ENCODE results near the gene PYROXD2.
A peak's percentile ranks its signal among the peaks of the same experiment; 100 is the strongest.

Gene PYROXD2

GRCh38 chr10:98414932-98415730, at the start of gene PYROXD2:
TSS of gene PYROXD2 (minus strand) at chr10:98415182. CDS start at chr10:98415135, 47 bp downstream.
- DNase-seq (ENCODE audit: low read depth): peak; percentile 24

GRCh38 chr10:98463976-98464754, 49.2 kb upstream of the PYROXD2 start:
- DNase-seq (ENCODE audit: low read depth): no peak

GRCh38 chr10:98463016-98463415, 48.0 kb upstream of the PYROXD2 start:
- DNase-seq (ENCODE audit: low read depth): no peak

GRCh38 chr10:98461500-98461842, 46.5 kb upstream of the PYROXD2 start:
- no peak for DNase-seq (ENCODE audit: low read depth)

- peak; percentile 94 for DNase-seq (ENCODE audit: low read depth)
These were observed 46.0 kb upstream of the PYROXD2 start for GRCh38 chr10:98460837-98461499.

- DNase-seq (ENCODE audit: low read depth): no peak
These were observed 44.1 kb upstream of the PYROXD2 start for GRCh38 chr10:98458809-98459784.

- no peak for DNase-seq (ENCODE audit: low read depth)
These were observed 42.7 kb upstream of the PYROXD2 start for GRCh38 chr10:98457721-98458120.

GRCh38 chr10:98456686-98457482, 41.9 kb upstream of the PYROXD2 start:
- no peak for DNase-seq (ENCODE audit: low read depth)

GRCh38 chr10:98456043-98456570, 41.1 kb upstream of the PYROXD2 start:
- no peak for DNase-seq (ENCODE audit: low read depth)

GRCh38 chr10:98453729-98454128, 38.7 kb upstream of the PYROXD2 start:
- no peak for DNase-seq (ENCODE audit: low read depth)

- no peak for DNase-seq (ENCODE audit: low read depth)
These were observed 35.6 kb upstream of the PYROXD2 start for GRCh38 chr10:98450618-98451017.

GRCh38 chr10:98449287-98449686, 34.3 kb upstream of the PYROXD2 start:
- no peak for DNase-seq (ENCODE audit: low read depth)

- DNase-seq (ENCODE audit: low read depth): no peak
These were observed 31.8 kb upstream of the PYROXD2 start, which contains the start of gene HPS1 for GRCh38 chr10:98446661-98447221. TSS of gene HPS1 (minus strand) at chr10:98446935. CDS start at chr10:98443240, 3,695 bp downstream.

GRCh38 chr10:98446151-98446660, 31.2 kb upstream of the PYROXD2 start:
- no peak for DNase-seq (ENCODE audit: low read depth)

- no peak for DNase-seq (ENCODE audit: low read depth)
These were observed 30.3 kb upstream of the PYROXD2 start for GRCh38 chr10:98445200-98445812.

- no peak for DNase-seq (ENCODE audit: low read depth)
These were observed 29.5 kb upstream of the PYROXD2 start for GRCh38 chr10:98444314-98445006.

- DNase-seq (ENCODE audit: low read depth): no peak
These were observed 23.7 kb upstream of the PYROXD2 start for GRCh38 chr10:98438715-98439114.

- no peak for DNase-seq (ENCODE audit: low read depth)
These were observed 21.7 kb upstream of the PYROXD2 start for GRCh38 chr10:98436704-98437103.

- DNase-seq (ENCODE audit: low read depth): no peak
These were observed 20.2 kb upstream of the PYROXD2 start for GRCh38 chr10:98435178-98435577.
